Pulmonary artery endothelial cell (primary cell): ENCODE data around the gene EIF4G3. TPM values are rescaled to one million over a fixed set of nuclear protein-coding genes. Genes with fewer than 3 reads are reported as not detected.
"Not testable (repeated sequence)": the region's sequence is repeated elsewhere in the genome, so short reads cannot be mapped to it uniquely, and the experiment has no call there.

Experiments
- DNase-seq: peaks from one replicate; pipeline ENCODE4 v3.0.0-alpha.2; 2011; ENCODE audit warnings: low read depth, low spot score
- total RNA-seq: library from RNA; depleted of rRNA; stranded (reverse); fragments of >200 nt; gene quantifications from 2 replicates; pipeline ENCODE4 v1.2.3, GENCODE V29; 2014

EIF4G3 gene
- total RNA-seq, 1 donor from 2014 or later: 30.7 TPM

- DNase-seq: no peak
These were observed 70.0 kb downstream of the EIF4G3 start for GRCh38 chr1:21106709-21107108.

- no peak for DNase-seq
These were observed 70.5 kb downstream of the EIF4G3 start for GRCh38 chr1:21106238-21106637.

DNA sequence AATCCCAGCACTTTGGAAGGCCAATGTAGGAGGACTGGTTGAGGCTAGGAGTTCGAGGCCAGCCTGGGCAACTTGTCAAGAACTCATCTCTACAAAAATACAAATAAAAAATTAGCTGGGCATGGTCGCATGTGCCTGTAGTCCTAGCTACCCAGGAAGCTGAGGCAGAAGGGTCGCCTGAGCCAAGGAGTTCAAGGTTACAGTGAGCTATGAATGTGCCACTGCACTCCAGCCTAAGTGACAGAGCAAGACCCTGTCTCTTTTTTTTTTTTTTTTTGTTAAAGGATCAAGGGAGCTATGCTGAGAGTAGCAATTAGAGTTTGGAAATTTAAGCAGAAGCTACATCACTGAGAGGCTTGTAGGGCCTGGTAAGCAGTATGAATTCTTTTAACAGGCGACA is 70.9 kb downstream of the EIF4G3 start:
- no peak for DNase-seq

GRCh38 chr1:21104683-21105082 is 72.0 kb downstream of the EIF4G3 start:
- DNase-seq: no peak

DNA sequence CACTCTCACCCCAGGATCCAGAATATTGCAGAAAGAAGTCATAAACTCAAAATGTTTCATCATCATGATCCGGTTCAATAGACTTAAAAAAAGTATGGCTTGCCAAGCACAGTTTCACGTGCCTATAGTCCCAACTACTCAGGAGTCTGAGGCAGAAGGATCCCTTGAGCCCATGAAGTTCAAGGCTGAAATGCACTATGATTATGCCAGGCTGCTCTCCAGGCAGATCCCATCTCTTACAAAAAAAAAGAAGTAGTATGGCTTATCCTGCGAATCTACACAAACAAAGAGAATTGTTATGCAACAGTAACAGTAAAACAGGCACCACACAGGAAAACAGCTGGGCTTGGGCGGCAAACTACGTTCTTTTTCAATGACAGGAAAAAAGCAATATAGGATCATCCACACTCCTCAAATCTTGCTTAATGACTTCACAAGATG is 76.2 kb downstream of the EIF4G3 start:
- DNase-seq: peak; percentile 11

- no peak for DNase-seq
These were observed 76.9 kb downstream of the EIF4G3 start for GRCh38 chr1:21099869-21100131.

- DNase-seq: no peak
These were observed 77.4 kb downstream of the EIF4G3 start for GRCh38 chr1:21099034-21099868.

GRCh38 chr1:21098186-21098915 is 78.3 kb downstream of the EIF4G3 start:
- DNase-seq: no peak

- peak; percentile 64 for DNase-seq
These were observed 79.0 kb downstream of the EIF4G3 start for GRCh38 chr1:21097729-21098128.

DNA sequence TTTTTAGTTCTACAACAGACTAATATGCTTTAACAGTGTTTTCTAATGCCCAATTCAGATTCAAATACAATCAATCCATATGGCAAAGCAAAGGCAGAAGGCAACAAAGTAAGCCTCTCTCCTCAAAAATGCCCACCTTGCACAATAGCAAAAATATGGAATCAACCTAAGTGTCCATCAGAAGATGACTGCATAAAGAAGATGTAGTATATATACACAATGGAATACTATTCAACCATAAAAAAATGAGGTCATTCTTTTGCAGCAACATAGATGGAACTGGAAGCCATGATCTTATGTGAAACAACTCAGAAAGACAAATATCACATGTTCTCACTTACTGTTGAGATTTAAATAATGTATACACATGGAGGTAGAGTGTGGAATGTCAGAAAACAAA is 80.7 kb downstream of the EIF4G3 start:
- DNase-seq: no peak

- DNase-seq: not testable (repeated sequence)
These were observed 82.4 kb downstream of the EIF4G3 start for GRCh38 chr1:21094282-21094681.

DNA sequence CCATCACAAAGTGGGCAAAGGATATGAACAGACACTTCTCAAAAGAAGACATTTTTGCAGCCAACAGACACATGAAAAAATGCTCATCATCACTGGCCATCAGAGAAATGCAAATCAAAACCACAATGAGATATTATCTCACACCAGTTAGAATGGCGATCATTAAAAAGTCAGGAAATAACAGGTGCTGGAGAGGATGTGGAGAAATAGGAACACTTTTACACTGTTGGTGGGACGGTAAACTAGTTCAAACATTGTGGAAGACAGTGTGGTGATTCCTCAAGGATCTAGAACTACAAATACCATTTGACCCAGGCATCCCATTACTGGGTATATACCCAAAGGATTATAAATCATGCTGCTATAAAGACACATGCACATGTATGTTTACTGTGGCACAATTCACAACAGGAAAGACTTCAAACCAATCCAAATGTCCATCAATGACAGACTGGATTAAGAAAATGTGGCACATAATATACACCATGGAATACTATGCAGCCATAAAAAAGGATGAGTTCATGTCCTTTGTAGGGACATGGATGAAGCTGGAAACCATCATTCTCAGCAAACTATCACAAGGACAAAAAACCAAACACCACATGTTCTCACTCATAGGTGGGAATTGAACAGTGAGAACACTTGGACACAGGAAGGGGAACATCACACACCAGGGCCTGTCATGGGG is 83.3 kb downstream of the EIF4G3 start:
- DNase-seq: not testable (repeated sequence)

GRCh38 chr1:21092545-21092944 is 84.2 kb downstream of the EIF4G3 start:
- not testable (repeated sequence) for DNase-seq

- DNase-seq: peak; percentile 59
These were observed 85.5 kb downstream of the EIF4G3 start for GRCh38 chr1:21091053-21091690.

DNA sequence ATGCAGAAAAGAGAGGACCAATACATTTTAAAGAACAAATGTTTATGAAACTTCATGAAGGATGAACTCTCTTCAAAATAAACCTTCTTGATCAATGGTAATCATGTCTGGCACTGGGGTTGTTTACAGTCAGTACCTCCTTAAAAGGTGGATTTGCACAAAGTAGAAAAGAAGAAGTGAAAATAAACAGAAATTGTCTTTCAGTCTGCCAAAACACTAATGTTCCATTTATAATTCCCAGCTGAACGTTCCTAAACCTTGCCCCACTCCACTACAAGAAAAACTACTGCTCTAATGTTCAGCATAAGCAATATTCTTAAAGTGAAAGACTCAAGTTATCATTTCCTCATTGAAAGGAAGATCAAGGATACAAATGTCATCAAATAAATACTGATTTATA is 86.2 kb downstream of the EIF4G3 start:
- DNase-seq: no peak

DNA sequence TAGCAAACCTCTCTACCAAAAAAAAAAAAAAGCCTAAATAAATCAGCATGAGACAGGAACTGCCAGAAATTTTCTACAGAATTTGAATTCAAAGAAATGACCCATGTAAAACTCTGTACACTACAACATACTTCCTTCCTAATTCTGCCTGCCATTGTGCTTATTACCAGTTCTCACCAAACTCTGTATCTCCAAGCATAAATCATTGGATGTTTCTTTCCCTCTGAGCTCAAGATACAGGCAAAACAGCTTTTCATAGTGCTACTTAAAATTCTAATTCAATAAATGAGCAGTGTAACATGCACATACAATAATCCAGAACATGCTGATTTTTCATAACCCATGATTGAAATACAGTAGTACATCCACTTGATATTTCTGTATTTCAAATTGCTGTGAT is 87.0 kb downstream of the EIF4G3 start:
- DNase-seq: no peak

DNA sequence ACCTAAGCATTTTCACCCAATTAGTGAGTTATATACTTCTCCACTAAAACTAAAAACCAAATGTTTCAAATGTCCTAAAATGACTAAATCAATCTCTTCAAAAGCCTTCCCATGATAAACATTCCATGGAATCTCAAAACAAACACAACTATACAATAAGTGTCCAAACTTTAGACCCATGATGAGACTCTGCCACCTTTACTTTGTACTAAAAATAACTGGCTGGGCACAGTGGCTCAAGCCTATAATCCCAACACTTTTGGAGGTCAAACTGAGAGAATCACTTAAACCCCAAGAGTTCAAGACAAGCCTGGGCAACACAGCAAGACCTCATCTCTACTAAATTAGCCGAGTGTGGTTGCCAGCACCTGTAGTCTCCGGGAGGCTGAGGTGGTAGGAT is 87.4 kb downstream of the EIF4G3 start:
- no peak for DNase-seq

DNA sequence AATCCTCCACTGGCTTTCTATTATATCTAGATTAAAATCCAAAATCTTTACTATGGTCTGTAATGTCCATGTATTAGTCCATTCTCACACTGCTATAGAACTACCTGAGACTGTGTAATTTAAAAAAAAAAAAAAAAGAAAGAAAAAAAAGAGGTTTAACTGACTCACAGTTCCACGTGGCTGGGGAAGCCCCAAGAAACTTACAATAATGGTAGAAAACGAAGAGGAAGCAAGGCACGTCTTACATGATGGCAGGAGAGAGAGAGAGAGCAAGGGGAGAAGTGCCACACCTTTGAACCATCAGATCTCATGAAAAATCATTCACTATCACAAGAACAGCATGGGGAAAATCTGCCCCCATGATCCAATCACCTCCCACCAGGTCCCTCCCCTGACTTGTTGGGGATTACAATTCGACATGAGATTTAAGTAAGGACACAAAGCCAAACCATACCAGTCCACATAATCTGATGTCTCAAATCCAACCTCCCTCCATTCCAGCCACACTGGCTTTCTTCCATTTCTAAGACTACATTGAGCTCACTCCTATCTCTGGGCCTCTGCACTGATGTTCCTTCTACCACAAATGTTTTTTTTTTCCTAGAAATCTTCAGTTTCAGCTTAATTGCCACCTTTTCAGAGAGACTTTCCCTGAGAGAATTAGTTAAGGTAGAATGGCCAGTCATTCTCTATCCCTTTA is 92.4 kb downstream of the EIF4G3 start:
- no peak for DNase-seq

GRCh38 chr1:21082073-21082472 is 94.6 kb downstream of the EIF4G3 start:
- no peak for DNase-seq

DNA sequence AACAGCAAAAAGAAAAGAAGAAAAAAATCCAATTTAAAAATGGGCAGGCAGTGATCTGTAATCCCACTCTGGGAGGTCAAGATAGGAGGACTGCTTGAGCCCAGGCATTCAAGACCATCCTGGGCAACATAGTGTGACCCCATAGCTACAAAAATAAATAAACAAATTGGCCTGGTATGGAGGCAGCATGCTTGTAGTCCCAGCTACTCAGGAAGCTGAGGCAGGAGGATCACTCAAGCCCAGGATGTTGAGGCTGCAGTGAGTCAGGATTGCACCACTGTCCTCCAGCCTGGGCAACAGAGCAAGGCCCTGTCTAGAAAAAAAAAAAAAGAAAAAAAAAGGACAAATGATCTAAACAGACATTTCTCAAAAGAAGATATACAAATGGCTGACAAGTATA is 99.6 kb downstream of the EIF4G3 start:
- peak; percentile 32 for DNase-seq

DNA sequence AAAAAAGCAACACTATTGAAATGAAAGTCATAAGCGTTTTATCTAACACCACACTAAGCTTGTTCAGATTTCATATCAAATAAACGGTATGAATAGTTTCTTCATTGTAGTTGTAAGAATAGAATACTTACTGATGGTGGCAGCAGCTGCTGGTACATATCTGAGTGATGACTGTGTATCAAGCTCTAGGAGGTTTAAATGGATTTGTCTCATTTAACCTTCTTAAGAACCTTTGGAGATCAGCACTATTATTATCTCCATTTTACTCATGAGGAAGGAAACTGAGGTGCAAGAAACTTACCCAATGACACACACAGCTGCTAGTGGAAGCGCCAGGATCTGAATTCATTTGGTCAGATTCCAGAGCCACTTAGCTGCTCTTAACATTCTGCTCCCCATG is 104.0 kb downstream of the EIF4G3 start:
- peak; percentile 41 for DNase-seq
